ENCODE data around the gene BAX. TPM values are rescaled to one million over a fixed set of nuclear protein-coding genes. Genes with fewer than 3 reads are reported as not detected.

The BAX gene
- total and polyA plus RNA-seq, 2 of the 13 experiments (the other 11 are each of a cell fraction or from before 2014, with no cell fraction given), result 139 to 176 TPM

DNA sequence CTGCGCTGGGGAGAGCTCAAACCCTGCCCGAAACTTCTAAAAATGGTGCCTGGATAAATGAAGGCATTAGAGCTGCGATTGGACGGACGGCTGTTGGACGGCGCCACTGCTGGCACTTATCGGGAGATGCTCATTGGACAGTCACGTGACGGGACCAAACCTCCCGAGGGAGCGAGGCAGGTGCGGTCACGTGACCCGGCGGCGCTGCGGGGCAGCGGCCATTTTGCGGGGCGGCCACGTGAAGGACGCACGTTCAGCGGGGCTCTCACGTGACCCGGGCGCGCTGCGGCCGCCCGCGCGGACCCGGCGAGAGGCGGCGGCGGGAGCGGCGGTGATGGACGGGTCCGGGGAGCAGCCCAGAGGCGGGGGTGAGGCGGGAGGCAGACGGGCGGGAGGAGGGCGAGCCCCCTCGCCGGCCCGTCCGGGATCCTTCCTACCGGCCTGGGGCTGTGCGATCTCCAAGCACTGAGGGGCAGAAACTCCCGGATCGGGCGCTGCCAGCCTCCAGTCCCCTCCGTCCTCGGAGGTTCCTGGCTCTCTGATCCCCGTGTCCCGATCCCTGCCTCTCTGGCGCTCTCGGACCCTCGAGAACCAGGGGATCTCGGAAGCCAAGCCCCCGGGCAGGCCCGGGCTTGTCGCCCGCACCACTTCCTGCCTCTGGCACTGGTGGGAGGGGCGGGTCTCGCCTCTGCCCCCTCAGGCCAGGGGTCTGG, at the start of gene BAX (continued):
- TF ChIP-seq LCORL (IDR thresholded peaks at IDR 0.05), result peak; percentile 72; the same call in 1 of the 2 replicates
- peak; percentile 11; the same call in 1 of the 2 replicates for TF ChIP-seq LCORL (CRISPR knock-in tag; IDR thresholded peaks at IDR 0.05)
- peak; percentile 37 for TF ChIP-seq ELF3 (CRISPR knock-in tag; IDR thresholded peaks at IDR 0.05)
- TF ChIP-seq POLR2A (IDR thresholded peaks at IDR 0.05; ENCODE audit: insufficient read depth in 1 of 2, low read depth in 2 of 2, low read length in 2 of 2), result peak in 1 of 2 experiments; percentile 69; a peak in 3 of 4 replicates
- TF ChIP-seq, protein P1, sequence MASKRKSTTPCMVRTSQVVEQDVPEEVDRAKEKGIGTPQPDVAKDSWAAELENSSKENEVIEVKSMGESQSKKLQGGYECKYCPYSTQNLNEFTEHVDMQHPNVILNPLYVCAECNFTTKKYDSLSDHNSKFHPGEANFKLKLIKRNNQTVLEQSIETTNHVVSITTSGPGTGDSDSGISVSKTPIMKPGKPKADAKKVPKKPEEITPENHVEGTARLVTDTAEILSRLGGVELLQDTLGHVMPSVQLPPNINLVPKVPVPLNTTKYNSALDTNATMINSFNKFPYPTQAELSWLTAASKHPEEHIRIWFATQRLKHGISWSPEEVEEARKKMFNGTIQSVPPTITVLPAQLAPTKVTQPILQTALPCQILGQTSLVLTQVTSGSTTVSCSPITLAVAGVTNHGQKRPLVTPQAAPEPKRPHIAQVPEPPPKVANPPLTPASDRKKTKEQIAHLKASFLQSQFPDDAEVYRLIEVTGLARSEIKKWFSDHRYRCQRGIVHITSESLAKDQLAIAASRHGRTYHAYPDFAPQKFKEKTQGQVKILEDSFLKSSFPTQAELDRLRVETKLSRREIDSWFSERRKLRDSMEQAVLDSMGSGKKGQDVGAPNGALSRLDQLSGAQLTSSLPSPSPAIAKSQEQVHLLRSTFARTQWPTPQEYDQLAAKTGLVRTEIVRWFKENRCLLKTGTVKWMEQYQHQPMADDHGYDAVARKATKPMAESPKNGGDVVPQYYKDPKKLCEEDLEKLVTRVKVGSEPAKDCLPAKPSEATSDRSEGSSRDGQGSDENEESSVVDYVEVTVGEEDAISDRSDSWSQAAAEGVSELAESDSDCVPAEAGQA (IDR thresholded peaks at IDR 0.05; ENCODE audit: low read depth), result peak; percentile 95
- TF ChIP-seq, protein P1 (CRISPR knock-in tag; IDR thresholded peaks at IDR 0.05; ENCODE audit: borderline replicate concordance), result no peak
- no peak for TF ChIP-seq ZNF841 (CRISPR knock-in tag; IDR thresholded peaks at IDR 0.05; ENCODE audit: borderline replicate concordance)
- TF ChIP-seq JUND (CRISPR knock-in tag; IDR thresholded peaks at IDR 0.05), result 0 out of 2 replicates have a peak, but pooled peaks have one; percentile 30
- TF ChIP-seq AGO1 (IDR thresholded peaks at IDR 0.05; ENCODE audit: low read depth, low read length, poor library complexity, severe bottlenecking), result peak; percentile 29
- TF ChIP-seq NR2F6 (IDR thresholded peaks at IDR 0.05), result no peak
- TF ChIP-seq NR2F6 (CRISPR knock-in tag; IDR thresholded peaks at IDR 0.05), result peak; percentile 13; the same call in 1 of the 2 replicates
- TF ChIP-seq EED (CRISPR knock-in tag; IDR thresholded peaks at IDR 0.05), result no peak; the same call in 1 of the 2 replicates
- TF ChIP-seq HNRNPH1 (optimal IDR thresholded peaks at IDR 0.05; ENCODE audit: low read depth, low read length), result no peak
- TF ChIP-seq, protein P2, sequence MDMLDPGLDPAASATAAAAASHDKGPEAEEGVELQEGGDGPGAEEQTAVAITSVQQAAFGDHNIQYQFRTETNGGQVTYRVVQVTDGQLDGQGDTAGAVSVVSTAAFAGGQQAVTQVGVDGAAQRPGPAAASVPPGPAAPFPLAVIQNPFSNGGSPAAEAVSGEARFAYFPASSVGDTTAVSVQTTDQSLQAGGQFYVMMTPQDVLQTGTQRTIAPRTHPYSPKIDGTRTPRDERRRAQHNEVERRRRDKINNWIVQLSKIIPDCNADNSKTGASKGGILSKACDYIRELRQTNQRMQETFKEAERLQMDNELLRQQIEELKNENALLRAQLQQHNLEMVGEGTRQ (IDR thresholded peaks at IDR 0.05; ENCODE audit: low read depth, low read length), result peak; percentile 100
- TF ChIP-seq, protein P2 (CRISPR knock-in tag; IDR thresholded peaks at IDR 0.05; ENCODE audit: borderline replicate concordance), result peak; percentile 96; the same call in 1 of the 2 replicates
- peak; percentile 74; the same call in 1 of the 2 replicates for TF ChIP-seq MEIS2 (CRISPR knock-in tag; IDR thresholded peaks at IDR 0.05)
- TF ChIP-seq ZMYM2 (CRISPR knock-in tag; IDR thresholded peaks at IDR 0.05), result peak; percentile 18; the same call in 1 of the 2 replicates
- TF ChIP-seq, protein P3, sequence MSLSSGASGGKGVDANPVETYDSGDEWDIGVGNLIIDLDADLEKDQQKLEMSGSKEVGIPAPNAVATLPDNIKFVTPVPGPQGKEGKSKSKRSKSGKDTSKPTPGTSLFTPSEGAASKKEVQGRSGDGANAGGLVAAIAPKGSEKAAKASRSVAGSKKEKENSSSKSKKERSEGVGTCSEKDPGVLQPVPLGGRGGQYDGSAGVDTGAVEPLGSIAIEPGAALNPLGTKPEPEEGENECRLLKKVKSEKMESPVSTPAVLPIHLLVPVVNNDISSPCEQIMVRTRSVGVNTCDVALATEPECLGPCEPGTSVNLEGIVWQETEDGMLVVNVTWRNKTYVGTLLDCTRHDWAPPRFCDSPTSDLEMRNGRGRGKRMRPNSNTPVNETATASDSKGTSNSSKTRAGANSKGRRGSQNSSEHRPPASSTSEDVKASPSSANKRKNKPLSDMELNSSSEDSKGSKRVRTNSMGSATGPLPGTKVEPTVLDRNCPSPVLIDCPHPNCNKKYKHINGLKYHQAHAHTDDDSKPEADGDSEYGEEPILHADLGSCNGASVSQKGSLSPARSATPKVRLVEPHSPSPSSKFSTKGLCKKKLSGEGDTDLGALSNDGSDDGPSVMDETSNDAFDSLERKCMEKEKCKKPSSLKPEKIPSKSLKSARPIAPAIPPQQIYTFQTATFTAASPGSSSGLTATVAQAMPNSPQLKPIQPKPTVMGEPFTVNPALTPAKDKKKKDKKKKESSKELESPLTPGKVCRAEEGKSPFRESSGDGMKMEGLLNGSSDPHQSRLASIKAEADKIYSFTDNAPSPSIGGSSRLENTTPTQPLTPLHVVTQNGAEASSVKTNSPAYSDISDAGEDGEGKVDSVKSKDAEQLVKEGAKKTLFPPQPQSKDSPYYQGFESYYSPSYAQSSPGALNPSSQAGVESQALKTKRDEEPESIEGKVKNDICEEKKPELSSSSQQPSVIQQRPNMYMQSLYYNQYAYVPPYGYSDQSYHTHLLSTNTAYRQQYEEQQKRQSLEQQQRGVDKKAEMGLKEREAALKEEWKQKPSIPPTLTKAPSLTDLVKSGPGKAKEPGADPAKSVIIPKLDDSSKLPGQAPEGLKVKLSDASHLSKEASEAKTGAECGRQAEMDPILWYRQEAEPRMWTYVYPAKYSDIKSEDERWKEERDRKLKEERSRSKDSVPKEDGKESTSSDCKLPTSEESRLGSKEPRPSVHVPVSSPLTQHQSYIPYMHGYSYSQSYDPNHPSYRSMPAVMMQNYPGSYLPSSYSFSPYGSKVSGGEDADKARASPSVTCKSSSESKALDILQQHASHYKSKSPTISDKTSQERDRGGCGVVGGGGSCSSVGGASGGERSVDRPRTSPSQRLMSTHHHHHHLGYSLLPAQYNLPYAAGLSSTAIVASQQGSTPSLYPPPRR (CRISPR knock-in tag; IDR thresholded peaks at IDR 0.05; ENCODE audit: borderline replicate concordance), result peak; percentile 24; the same call in 1 of the 2 replicates
